Stimulated activated naive CD4-positive, alpha-beta T cell treated with Interleukin-2 at 50 U/mL for 16 hours (primary cell): Measurements from ENCODE around the gene EPHB1.
"Not testable (repeated sequence)": the region's sequence is repeated elsewhere in the genome, so short reads cannot be mapped to it uniquely, and the experiment has no call there.

Experiments used
- DNase-seq: peaks from one replicate; lab custom pipeline; 2025; lab: John Stamatoyannopoulos, UW

The EPHB1 gene

DNA sequence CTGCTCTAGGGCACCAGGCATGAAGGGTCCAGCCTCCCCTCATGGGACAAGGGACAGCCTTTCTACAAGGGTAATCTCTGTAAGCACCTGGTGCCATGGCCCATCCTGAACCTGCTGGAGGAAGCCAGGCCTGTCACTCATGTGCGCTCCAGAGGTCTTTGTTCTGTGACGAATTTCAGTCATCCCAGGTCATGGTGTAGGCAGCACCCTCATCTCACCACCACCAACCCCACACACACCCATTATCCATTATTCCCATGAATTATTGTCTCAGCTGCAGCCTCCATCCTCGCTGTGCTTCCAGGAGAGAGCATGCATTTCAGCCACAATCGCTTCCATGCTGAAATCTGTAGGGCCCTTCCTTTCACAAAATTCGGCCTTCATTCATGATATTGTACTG, 419.3 kb downstream of the EPHB1 start:
- no peak for DNase-seq

DNA sequence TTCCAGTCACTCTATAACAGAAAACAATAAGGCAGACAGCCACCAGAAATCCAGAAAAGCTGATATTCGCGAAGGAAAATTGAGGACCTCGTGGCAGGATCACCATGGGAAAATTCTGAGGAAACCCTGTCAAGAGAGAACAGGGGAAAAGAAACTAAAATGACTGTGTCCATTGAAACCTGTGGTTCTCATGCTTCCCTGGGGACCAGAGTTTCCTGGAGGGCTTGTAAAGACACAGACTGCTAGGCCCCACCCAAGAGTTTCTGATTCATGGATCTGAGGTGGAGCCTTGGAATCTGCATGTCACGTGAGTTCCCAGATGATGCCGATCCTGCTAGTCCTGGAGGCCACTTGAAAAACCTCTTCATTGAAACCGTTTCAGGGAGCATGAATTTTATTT, 420.5 kb downstream of the EPHB1 start:
- DNase-seq = no peak

DNA sequence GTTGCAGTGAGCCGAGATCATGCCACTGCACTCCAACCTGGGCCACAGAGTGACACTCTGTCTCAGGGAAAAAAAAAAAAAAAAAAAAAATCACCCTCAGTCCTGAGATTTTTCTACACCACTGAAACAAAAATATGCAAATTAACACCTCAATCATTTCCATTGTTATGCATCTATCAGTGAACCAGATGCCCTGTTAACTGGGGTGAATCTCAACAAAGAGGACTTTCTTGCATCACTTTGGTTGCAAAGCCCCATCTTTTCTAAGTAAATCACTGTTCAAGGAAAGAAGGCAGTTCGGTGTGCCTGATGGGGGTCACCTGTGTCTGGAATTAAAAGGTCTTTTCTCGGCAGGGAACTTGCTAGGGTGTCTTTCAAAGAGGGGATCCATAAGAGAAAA, 421.6 kb downstream of the EPHB1 start:
- no peak for DNase-seq

DNA sequence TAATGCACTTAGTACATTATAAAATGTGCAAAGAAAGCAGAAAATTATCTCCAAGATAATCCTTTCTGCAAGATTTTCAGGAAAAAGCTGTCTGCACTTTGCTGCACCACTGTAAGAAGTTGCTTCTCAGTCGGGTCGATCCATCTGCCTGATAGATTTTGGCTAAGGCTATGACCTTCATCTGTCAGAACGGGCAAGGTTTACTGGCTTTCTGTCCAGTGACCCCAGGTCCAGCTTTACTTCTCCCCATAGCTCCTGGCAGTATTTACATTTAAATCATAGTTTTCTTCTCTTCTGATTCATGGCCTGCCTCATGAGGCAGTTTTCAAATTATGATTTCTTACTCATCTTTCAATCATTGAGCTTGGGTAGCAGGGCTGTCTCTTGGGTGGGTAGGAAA, 422.7 kb downstream of the EPHB1 start:
- DNase-seq = no peak

DNA sequence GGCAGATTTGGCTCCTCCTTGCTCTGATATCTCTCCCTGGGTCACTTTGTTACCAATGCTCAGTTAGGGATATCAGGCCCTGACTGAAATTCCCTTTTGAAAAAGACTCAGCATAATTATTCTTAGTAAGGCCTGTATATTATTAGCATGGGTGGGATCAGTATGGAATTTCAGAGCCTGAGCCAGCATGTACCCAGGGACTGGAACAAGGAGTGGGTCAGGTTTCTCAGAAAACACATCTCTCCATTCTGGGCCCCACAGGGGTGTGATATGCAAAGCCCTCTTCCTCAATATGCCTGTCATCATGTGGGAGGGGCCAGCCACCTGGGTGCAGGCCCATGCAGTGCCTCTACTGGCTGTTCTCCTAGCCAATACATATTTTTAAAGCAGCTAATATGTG, 423.2 kb downstream of the EPHB1 start:
- no peak for DNase-seq

DNA sequence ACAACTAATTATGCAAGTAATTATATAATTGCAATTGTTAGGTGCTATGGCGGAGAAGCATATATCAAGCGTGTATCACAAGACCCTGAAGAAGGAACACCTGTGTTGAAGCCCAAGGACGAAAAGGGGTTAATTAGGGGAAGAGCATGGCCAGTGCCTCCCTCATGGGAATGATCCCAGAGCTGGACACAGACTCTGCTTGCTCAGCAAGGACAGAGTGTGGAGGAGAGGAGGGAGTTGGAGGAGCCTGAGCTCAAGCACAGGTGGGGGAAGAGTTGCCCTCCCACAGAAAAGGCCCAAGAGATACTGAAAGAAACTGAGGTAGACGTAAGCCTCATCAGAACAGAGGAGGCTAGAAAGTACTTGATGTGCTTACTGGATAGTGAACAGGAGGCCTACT, 423.7 kb downstream of the EPHB1 start:
- no peak for DNase-seq

DNA sequence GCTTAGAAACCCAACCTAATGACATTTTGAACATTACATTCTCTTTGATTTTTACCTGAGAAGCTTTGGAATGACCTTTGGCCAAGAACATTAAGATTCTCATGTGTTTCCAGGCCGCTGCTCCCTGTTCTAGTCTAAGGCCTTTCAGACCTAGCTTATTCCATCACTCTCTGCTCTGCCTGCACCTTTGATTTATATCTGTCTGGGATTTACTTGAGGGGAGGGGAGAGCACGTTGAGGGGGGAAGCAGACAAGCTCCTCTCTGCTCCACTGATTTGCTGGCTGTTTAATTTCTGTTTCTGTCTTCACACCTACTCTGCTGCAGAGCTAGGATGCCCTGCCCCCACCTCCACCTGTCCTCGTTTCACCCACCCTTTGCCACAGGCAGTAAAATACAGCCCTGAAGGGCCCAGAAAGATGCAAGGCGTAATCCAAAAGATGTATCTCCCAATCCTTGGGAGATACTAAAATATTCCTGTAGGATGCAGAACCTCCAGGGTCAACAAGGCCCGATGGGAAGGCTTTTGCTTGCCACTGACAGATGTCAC, 429.8 kb downstream of the EPHB1 start:
- DNase-seq = no peak

DNA sequence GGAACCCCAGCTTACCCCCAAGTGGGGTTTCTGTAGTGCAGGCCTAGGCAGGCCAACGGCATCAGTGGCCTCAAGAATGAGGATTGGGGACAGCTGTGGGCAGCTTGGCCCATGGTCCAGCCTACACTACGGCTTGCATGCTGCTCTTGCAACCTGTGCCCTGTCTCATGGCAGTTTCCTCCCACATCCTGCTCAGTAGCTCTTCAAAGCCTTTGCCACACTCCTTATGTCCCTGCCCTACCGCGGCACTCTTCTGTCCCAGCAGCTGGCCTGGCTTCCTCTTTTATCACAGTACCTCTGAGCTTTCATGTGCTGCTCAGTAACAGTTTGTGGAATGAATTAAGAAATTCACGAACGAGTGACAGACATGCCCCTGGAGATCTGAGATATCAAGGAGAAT, 431.0 kb downstream of the EPHB1 start:
- no peak for DNase-seq

DNA sequence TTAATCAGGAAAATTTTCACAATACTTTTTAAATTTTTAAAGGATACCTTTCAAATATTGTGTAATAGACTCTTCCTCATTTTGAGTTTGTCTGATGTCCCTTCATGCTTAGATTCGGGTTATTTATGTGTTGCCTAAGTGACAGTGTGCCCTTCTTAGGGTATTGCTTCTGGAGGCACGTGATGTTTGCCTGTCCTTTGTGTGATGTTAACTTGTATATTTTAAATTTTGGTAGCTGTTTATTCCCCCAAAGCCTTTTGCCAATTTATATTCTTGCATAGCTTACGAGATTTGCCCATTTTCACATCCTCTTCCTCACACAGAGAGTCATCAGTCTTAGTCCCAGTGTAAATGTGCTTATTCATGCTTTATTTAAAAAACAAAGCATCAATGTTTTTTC, 433.1 kb downstream of the EPHB1 start:
- DNase-seq = no peak

DNA sequence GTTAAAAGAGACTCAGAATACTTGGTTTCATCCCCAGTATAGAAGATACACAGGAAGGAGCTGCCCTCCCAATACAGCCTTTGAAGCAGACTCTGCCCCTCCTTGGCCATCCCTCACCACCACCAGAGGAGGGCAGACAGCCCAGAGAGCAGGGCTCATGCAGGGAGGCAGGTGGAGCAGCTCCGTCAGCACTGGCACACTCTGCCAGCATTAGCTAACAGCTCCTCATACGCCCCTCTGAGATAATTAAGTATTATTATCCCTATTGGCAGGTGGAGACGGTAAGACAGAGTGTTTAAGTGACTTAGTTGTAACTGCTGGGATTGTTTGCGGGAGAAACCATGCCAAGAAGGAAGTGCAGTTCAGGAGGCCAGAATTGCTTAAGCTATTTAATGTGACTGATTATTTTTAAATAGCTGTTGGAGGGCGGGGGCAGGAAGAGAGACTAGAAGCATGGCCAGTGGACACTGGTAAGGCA, 434.0 kb downstream of the EPHB1 start:
- no peak for DNase-seq

DNA sequence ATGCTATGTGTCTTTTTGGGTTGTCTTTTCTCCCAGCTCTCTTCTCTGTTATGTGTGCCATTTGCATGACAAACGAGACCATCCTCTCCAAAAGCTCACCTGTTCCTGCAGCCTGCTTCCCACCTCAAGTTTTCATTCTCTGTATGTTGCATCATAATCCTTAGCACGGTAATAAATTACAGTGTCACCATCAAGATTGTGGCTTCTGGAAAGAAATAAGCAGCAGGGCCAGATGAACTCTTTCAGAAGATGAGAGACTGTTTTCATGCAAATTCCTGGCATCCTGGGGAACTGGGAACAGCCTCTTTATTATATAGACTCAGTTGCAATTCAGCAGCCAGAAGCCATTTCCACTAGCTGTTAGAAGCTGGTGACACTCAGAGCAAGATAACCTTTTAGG, 436.7 kb downstream of the EPHB1 start:
- DNase-seq = no peak

DNA sequence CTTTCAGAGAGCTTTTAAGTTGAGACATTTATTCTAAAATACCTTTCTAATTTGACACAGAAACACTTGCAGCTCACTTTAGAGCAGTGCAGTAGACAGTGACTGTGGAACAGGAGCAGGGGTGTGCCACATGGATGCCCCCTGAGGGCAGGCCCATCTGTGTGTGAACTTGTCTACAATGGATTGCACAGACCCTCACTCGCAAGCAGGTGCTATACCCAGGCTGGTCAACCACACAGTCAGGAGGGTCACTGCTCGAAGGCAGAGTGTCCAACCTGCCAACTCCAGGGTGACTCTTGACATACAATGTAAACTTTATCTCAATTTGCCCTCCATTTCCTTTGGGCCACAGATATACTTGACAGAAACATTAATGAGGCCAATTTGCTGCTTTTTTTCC, 437.2 kb downstream of the EPHB1 start:
- DNase-seq = no peak

DNA sequence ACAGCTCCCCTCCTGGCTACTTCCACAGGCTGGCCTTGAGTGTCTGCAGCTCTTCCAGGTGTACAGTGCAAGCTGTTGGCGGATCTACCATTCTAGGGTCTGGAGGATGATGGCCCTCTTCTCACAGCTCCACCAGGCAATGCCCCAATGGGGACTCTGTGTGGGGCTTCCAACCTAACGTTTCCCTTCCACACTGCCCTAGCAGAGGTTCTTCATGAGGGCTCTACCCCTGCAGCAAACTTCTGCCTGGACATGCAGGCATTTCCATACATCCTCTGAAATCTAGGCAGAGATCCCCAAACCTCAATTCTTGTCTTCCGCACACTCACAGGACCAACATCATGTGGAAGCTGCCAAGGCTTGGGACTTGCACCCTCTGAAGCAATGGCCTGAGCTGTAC, 438.4 kb downstream of the EPHB1 start:
- not testable (repeated sequence) for DNase-seq

DNA sequence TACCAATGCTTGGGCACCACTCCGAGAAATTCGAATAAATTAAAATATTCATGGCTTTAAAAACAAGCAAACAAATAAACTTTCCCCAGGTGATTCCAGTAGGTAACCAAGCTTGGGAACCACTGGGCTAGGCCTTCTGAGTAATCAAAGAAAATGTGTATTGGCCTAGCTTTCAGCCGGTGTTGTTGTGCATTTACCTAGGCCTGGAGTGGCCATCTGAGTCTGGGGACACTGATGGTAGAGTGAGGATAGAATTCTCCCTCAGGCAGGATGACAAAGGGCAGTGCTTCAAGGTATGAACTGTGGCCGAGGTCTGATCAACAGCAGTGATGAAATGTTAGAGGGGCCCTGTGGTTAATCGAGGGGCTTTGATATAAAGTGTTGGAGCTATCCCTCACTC, 440.5 kb downstream of the EPHB1 start:
- no peak for DNase-seq

DNA sequence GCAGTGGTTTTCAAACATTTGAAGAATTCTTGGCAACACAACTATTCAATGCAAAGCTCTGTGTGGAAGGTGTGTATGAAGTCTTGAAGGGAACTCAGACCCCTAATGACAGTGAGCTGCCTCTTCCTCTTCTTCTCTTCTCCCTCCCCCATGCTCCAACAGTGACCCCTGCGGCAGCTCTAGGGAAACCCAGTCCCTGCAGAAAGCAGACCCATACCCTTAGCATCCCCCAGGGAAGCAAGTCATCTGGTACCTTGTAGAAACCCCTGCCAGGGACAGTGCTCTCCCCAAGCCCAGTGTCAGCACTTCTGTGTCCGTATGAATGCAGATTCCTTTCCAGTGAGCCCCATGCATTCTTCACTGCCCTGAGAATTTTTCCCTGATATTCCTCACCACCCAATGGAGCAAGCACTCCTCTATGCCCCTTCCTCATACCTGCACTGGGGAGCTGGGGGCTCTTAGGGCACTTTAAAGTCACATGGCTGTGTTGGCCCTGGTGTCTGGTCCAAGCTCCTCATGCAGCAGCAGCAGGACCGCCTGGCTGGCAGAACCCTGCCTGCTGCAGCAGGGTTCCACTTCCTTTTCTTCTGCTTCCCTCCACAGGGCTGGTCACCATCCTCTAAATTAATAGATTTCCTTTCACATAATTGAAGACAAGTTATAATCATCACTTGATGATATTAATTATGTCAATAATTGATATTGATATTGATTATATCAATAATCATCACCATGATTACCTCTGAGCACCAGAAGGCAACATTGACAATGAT, 442.5 kb downstream of the EPHB1 start:
- no peak for DNase-seq

DNA sequence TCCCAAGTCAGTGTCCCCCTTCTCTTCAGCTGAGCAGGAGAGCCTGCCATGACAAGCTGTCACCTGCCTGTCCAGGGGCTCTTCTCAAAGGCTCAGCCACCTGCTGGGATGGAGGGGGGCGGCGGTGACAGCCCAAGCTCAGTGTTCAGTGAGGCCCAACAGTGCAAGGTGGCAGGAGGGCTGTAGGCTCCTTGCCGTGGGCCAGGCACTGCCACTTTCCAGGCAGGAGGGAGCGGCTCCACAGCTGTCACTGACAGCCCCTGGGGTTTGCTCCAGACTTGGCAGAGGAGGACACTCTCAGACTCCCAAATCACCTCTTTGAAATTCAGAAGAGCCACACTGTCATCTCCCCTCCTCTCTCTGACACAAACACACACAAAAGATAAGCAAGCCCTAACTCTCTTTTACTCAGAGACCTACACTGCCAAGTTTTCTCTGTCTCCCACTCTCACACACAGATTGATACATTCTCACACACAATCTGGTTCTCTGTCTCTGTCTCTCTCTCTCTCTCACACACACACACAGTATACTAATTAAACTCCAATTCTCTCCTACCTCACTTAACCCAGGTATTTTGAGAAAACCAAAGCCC, 443.3 kb downstream of the EPHB1 start:
- DNase-seq = no peak

DNA sequence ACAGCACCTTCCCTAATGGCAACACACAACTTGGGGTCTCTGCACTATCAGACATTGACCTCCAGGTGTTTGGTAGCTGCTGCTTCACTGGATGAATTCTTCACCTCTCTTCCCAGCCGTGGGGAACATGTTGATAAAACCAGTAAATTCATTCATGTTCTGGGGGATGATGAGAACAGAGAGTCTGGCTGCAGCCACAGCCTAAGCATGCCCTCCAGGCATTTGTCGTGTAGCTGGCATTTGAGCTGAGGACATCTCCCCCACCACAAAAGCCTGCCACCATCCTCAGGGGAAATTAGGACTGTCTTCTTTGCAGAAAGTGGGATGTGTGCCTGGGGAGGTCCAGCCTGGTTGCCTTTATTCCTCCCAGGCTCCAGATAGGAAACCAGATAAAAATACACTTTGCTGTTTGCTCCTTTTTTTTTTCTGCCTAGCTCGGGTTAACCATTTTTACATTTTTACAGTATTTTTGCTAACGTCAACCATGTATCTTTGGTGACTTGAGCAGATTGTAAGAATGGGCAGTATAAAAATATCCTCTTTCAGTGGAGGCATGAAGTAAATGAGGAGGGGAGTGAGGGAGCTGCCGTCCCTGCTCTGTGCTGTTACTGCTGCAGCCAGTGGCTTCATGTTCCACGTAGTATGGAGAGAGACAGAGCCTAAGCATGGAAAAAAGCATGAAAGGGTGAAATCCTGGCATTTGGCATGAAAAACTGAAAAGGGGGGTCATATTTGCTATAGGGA, 444.0 kb downstream of the EPHB1 start:
- DNase-seq = no peak

DNA sequence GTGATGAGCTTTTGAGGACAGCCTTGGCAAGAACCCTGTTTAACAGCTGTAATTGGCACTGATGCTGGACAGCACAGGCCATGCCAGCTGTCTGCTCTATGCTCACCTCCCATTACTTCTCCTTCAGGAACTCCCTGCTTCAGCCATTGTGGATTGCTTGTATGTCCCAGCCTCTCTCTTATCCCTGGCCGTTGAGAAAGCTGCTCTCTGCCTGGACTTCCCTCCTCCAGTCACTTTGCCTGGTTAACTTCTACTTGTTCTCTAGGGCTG, 444.5 kb downstream of the EPHB1 start:
- DNase-seq = no peak

DNA sequence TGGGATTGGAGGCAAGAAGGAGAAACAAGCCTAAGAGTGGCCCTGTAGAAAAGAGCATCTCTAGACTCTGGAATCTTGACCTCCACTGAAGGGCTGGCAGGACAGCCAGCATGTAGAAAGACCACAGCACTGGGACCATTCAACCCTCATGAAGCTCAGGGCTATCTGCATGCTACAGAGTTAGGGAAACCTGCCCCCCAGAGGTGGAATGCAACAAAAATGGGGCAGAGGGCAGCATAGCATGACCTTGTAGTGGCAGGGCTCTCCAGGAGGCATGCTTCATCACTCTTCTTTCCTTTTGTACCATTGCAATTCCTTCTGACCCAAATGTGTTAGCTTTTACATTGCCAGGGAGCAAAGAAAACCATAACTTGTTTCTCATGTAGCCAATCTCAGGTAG, 445.4 kb downstream of the EPHB1 start:
- DNase-seq = no peak

DNA sequence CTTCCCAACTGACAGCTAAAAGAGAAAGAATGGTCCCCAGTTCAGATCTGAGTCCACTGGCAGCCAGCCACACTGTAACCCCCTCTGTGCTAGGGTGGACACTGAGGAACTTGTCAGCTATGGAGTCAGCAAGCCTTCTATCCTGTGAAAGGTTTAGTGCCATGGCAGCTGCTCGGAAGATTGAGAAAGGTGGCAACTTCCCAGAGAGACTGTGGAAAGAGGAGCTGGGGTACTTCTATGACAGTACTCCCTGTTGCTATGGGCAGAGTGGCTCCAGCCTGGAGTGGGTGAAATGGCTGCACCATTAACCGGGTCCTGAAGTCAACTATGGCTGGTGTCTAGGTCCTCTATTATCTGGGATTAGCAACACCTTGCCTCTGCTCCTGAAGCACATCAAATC, 447.2 kb downstream of the EPHB1 start:
- no peak for DNase-seq

DNA sequence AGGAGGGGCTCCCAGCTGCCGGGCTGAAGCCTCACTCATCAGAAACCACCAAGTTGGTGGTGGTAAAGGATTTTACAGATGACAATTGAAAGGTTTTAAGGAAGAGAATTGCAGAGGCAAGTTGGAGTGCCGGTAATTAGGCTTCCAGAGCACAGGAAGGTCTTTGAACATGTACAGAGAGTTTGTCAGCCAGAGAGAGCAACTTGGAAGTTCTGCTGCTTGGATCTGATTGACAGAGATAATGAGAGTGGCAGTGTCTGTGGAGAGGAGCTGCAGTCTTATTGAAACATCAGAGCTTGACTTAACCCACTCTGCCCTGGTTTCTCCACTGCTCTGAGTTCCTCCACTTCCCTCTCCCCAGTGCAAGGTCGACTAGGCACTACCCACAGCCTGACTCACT, 448.6 kb downstream of the EPHB1 start:
- no peak for DNase-seq

DNA sequence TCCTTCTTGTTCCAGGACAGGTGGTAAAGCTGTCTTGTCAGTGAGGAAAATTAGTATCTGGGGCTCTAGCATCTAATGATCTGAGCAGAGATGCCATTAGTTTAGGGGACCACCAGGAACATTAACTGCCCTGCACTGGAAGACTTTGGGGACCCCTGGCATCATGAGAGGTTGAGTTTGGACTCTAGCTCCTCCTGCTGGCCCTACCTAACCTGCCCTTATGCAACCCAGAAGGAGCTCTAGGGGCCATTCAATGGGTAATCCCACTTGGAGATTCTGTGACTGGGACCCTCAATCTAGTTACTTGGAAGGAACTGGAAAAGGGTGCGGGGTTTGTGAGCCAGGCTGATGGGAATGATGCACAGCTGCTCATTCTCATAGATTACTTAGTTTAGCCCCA, 451.0 kb downstream of the EPHB1 start:
- DNase-seq = no peak

DNA sequence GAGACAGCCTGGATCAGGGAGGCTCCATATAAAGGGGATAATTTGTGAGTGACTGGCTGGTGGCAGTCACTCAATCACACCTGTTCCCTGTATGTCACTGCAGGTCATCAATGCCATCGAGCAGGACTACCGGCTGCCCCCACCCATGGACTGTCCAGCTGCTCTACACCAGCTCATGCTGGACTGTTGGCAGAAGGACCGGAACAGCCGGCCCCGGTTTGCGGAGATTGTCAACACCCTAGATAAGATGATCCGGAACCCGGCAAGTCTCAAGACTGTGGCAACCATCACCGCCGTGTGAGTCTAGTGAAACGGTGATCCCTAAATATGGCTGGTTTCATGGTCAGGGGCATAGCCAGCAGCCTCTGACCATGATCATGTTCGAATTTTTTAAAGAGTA, 453.2 kb downstream of the EPHB1 start:
- DNase-seq = no peak
